ENCODE results near the gene IFNA21. TPM values are rescaled to one million over a fixed set of nuclear protein-coding genes. Genes with fewer than 3 reads are reported as not detected.
"Not testable (repeated sequence)": the region's sequence is repeated elsewhere in the genome, so short reads cannot be mapped to it uniquely, and the experiment has no call there.

The IFNA21 gene
- total RNA-seq (not detected), total RNA-seq (0 reads per million in 2 donors)

DNA sequence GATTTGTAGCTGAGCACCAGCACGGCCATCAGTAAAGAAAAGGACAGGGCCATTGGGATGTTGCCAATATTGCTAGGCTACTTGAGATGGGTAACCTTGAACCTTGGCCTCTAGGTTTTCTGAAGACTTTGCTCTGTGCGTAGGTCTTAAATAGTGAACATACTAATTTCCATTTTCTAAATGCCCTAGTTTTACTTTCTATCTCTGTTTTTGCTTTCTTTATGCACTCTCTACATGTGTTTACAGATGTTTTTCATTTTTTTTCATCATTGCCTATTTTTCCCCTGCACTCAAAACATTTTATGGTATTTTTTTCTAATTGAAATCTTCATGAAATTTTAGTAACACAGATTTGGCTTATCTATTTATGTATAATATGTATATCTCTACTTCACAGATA lies at the start of gene IFNA21:
IFNA21 (minus strand) TSS at position 101 of the 400 bp plus-strand sequence; CDS start at position 53, 48 bp downstream.
- not testable (repeated sequence) for H3K9me3 ChIP-seq (ENCODE audit: control insufficient read depth, low read length, poor library complexity, severe bottlenecking); H3K27me3 Mint-ChIP-seq; H3K4me1 Mint-ChIP-seq; ATAC-seq; H3K4me3 Mint-ChIP-seq; DNase-seq; H3K27ac Mint-ChIP-seq; H3K36me3 Mint-ChIP-seq (ENCODE audit: low read depth)

DNA sequence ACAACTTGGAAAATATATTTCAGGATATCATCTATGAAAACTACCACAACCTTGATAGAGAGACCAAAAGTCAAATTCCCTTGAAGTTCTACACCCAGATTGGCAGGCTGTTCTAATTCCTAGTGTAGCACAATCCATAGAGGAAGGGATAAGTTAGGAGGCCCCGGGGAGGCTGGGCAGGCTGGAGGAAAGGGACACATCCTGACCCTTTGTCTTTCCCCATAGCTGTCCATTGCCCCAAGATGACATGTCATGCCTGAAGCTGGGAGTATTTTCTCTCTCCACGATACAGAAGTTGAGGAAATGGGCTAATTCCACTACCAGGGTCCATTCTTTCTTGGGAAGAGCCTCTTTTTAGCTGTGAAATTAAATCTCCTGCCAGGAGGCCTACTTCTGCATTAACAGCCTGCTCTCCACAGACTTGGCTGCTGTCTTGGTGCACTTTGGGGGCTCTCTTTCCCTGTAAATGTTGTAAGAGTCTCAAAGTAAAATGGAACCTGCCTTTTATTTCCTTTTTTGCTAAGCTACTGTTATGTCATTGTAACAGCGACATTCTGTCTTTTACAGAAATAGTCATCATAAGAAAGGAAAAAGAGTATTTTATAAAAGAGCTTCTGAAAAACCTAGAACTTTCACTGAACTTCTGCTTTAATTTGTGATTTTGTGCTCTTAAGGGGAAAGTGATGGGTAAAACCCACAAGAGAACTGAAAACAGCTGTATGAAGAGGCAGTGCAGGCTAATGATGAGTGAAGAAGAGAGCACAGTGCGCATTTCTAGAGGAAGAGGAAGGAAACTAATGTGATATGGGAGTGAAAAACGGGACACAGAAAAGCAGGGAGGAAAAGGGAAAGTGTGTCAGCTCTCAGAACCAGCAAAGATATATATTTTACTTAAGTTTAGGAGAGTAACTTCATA lies 47.2 kb upstream of the IFNA21 start:
- H3K4me1 Mint-ChIP-seq; H3K9me3 ChIP-seq (ENCODE audit: control insufficient read depth, low read length, poor library complexity, severe bottlenecking); H3K4me3 Mint-ChIP-seq; H3K36me3 Mint-ChIP-seq (ENCODE audit: low read depth); H3K27ac Mint-ChIP-seq; DNase-seq: not testable (repeated sequence)
- ATAC-seq, result peak; percentile 42
- H3K27me3 Mint-ChIP-seq, result peaks cover 48% of the 10 kb centered on the region

DNA sequence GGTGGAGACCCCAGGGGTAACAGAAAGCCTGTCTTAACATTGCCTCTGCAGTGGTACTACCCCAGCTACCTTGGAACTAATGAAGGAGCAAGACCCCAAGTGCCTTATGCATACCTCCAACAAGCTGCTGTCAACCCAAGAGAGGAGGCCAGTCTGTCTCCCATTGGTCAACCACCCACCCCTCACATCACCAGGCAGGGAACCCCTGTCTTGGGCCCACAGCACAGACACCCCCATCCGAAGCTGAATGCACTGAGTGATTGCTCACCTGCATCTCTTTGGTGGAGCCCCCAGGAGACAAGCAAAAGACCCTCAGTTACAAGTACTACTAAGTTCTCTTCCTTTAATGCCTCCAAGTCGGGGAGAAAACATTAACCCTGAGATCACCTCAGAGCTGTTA lies 45.7 kb upstream of the IFNA21 start:
- H3K4me1 Mint-ChIP-seq; H3K4me3 Mint-ChIP-seq; H3K36me3 Mint-ChIP-seq (ENCODE audit: low read depth); H3K9me3 ChIP-seq (ENCODE audit: control insufficient read depth, low read length, poor library complexity, severe bottlenecking); ATAC-seq; DNase-seq; H3K27ac Mint-ChIP-seq: not testable (repeated sequence)
- H3K27me3 Mint-ChIP-seq, result peaks cover 43% of the 10 kb centered on the region

DNA sequence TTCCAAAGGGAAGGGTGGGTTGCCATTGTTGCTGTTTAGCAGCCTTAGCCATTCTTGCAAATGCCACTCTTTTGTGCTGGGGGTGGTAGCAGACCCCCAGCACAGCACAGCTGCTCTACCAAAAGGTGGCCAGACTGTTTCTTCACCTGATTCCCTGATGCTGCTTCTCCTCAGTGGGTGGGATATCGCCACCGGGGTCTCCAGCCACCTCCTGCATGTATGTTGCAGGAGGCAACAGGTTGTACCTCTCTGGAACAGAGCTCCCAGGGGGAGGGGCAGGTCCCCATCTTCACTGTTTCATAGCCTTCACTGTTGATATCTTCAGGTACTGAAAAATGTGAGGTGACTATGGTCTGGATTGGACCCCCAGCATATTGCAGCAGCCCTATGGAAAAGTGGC lies 44.3 kb upstream of the IFNA21 start:
- H3K27me3 Mint-ChIP-seq, result peaks cover 34% of the 10 kb centered on the region
- not testable (repeated sequence) for H3K27ac Mint-ChIP-seq; H3K4me3 Mint-ChIP-seq; H3K36me3 Mint-ChIP-seq (ENCODE audit: low read depth); H3K9me3 ChIP-seq (ENCODE audit: control insufficient read depth, low read length, poor library complexity, severe bottlenecking); DNase-seq; ATAC-seq; H3K4me1 Mint-ChIP-seq

DNA sequence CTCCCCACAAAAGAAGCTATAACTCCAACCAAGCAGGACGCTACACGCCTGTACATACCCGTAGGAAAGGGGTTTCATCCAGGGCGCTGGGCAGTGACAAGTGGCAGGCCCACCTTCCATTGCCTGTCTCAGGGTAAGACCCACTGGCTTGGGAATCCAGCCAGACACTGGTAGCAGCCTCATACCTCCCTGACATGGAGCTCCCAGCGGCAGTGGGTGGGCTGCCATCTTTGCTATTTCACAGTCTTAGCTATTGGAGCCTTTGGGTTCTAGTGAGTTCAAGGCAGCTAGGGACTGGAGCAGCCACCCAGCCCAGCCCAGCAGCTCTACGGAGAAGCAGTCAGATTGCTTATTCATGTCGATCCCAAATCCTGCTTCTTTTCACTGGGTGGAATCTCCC lies 43.9 kb upstream of the IFNA21 start:
- peaks cover 29% of the 10 kb centered on the region for H3K27me3 Mint-ChIP-seq
- DNase-seq (no peak), ATAC-seq (no peak)

DNA sequence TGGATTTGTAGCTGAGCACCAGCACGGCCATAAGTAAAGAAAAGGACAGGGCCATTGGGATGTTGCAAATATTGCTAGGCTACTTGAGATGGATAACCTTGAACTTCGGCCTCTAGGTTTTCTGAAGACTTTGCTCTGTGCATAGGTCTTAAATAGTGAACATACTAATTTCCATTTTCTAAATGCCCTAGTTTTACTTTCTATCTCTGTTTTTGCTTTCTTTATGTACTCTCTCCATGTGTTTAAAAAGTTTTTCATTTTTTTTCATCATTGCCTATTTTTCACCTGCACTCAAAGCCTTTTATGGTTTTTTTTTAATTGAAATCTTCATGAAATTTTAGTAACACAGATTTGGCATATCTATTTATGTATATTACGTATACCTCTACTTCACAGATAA lies 40.6 kb upstream of the IFNA21 start, which contains the start of gene IFNA10:
IFNA10 (minus strand) TSS at position 101 of the 400 bp plus-strand sequence; CDS start at position 55, 46 bp downstream.
- not testable (repeated sequence) for H3K36me3 Mint-ChIP-seq (ENCODE audit: low read depth); ATAC-seq; H3K4me3 Mint-ChIP-seq; H3K4me1 Mint-ChIP-seq; DNase-seq; H3K27ac Mint-ChIP-seq; H3K9me3 ChIP-seq (ENCODE audit: control insufficient read depth, low read length, poor library complexity, severe bottlenecking)
- H3K27me3 Mint-ChIP-seq, result peaks cover 27% of the 10 kb centered on the region

More for the DNA sequence above, 43.9 kb upstream of the IFNA21 start:
- Mint-ChIP-seq H3K36me3 (ENCODE audit: low read depth) (peaks cover 11% of the 10 kb centered on the region), H3K4me3 (no peak overlapping the region), H3K4me1 (peaks cover 3% of the 10 kb centered on the region), H3K27ac (no peak overlapping the region)
- H3K9me3 ChIP-seq (ENCODE audit: control insufficient read depth, low read length, poor library complexity, severe bottlenecking), result no peaks in the 10 kb centered on the region

DNA sequence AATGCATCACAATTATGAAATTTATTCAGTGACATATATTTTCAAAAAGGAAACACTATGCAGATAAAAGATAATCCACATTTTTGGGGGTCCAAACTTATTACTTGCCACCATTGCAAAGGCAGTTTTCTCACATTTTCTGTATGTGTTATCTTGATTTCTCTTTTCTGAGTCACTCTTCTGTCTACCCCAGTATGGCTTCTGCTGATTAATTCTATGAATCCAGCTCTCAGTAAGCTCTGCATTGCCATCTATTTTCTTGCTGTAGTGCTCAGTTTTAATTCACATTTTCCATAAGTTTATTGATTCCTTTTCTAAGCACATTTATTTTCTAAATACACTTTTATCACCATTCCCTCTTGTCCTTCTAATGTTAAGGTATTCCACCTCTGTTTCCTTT lies 38.7 kb upstream of the IFNA21 start:
- H3K4me1 Mint-ChIP-seq, result no peaks in the 10 kb centered on the region

DNA sequence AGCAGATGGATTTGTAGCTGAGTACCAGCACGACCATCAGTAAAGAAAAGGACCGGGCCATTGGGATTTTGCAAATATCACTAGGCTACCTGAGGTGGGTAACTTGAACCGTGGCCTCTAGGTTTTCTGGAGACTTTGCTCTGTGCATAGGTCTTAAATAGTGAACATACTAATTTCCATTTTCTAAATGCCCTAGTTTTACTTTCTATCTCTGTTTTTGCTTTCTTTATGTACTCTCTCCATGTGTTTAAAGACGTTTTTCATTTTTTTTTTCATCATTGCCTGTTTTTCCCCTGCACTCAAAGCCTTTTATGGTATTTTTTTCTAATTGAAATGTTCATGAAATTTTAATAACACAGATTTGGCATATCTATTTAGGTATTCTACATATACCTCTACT lies 35.6 kb upstream of the IFNA21 start, which contains the start of gene IFNA7:
IFNA7 (minus strand) TSS at position 101 of the 400 bp plus-strand sequence; CDS start at position 61, 40 bp downstream.
- H3K36me3 Mint-ChIP-seq (ENCODE audit: low read depth); ATAC-seq; DNase-seq; H3K27ac Mint-ChIP-seq; H3K4me1 Mint-ChIP-seq; H3K9me3 ChIP-seq (ENCODE audit: control insufficient read depth, low read length, poor library complexity, severe bottlenecking); H3K4me3 Mint-ChIP-seq: not testable (repeated sequence)
- H3K27me3 Mint-ChIP-seq, result peaks cover 29% of the 10 kb centered on the region

More for the DNA sequence above, 38.7 kb upstream of the IFNA21 start:
- H3K4me3 Mint-ChIP-seq, result no peak overlapping the region
- ATAC-seq, result no peak
- H3K27ac Mint-ChIP-seq, result no peak overlapping the region
- peaks cover 9% of the 10 kb centered on the region for H3K36me3 Mint-ChIP-seq (ENCODE audit: low read depth)
- H3K27me3 Mint-ChIP-seq, result peaks cover 33% of the 10 kb centered on the region
- no peaks in the 10 kb centered on the region for H3K9me3 ChIP-seq (ENCODE audit: control insufficient read depth, low read length, poor library complexity, severe bottlenecking)
- no peak for DNase-seq

DNA sequence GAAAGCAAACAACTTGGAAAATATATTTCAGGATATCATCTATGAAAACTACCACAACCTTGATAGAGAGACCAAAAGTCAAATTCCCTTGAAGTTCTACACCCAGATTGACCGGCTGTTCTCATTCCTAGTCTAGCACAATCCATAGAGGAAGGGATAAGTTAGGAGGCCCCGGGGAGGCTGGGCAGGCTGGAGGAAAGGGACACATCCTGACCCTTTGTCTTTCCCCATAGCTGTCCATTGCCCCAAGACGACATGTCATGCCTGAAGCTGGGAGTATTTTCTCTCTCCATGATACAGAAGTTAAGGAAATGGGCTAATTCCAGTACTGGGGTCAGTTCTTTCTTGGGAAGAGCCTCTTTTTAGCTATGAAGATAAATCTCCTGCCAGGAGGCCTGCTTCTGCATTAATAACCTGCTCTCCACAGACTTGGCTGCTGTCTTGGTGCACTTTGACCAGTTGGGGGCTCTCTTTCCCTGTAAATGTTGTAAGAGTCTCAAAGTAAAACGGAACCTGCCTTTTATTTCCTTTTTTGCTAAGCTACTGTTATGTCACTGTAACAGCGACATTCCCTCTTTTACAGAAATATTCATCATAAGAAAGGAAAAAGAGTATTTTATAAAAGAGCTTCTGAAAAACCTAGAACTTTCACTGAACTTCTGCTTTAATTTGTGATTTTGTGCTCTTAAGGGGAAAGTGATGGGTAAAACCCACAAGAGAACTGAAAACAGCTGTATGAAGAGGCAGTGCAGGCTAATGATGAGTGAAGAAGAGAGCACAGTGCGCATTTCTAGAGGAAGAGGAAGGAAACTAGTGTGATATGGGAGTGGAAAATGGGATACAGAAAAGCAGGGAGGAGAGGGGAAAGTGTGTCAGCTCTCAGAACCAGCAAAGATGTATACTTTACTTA lies 28.7 kb upstream of the IFNA21 start:
- H3K36me3 Mint-ChIP-seq (ENCODE audit: low read depth); DNase-seq; H3K4me1 Mint-ChIP-seq; H3K9me3 ChIP-seq (ENCODE audit: control insufficient read depth, low read length, poor library complexity, severe bottlenecking); H3K27ac Mint-ChIP-seq: not testable (repeated sequence)
- peak; percentile 93 for ATAC-seq
- peaks cover 17% of the 10 kb centered on the region for H3K27me3 Mint-ChIP-seq
- peak overlapping the region; percentile 60 for H3K4me3 Mint-ChIP-seq

DNA sequence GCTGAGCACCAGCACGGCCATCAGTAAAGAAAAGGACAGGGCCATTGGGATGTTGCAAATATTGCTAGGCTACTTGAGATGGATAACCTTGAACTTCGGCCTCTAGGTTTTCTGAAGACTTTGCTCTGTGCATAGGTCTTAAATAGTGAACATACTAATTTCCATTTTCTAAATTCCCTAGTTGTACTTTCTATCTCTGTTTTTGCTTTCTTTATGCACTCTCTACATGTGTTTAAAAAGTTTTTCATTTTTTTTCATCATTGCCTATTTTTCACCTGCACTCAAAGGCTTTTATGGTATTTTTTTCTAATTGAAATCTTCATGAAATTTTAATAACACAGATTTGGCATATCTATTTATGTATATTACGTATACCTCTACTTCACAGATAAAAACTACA lies 21.0 kb upstream of the IFNA21 start, which contains the start of gene IFNA4:
IFNA4 (minus strand) TSS at position 101 of the 400 bp plus-strand sequence; CDS start at position 45, 56 bp downstream.
- not testable (repeated sequence) for H3K27ac Mint-ChIP-seq; H3K4me3 Mint-ChIP-seq; H3K27me3 Mint-ChIP-seq; H3K36me3 Mint-ChIP-seq (ENCODE audit: low read depth); ATAC-seq; H3K9me3 ChIP-seq (ENCODE audit: control insufficient read depth, low read length, poor library complexity, severe bottlenecking); DNase-seq; H3K4me1 Mint-ChIP-seq

DNA sequence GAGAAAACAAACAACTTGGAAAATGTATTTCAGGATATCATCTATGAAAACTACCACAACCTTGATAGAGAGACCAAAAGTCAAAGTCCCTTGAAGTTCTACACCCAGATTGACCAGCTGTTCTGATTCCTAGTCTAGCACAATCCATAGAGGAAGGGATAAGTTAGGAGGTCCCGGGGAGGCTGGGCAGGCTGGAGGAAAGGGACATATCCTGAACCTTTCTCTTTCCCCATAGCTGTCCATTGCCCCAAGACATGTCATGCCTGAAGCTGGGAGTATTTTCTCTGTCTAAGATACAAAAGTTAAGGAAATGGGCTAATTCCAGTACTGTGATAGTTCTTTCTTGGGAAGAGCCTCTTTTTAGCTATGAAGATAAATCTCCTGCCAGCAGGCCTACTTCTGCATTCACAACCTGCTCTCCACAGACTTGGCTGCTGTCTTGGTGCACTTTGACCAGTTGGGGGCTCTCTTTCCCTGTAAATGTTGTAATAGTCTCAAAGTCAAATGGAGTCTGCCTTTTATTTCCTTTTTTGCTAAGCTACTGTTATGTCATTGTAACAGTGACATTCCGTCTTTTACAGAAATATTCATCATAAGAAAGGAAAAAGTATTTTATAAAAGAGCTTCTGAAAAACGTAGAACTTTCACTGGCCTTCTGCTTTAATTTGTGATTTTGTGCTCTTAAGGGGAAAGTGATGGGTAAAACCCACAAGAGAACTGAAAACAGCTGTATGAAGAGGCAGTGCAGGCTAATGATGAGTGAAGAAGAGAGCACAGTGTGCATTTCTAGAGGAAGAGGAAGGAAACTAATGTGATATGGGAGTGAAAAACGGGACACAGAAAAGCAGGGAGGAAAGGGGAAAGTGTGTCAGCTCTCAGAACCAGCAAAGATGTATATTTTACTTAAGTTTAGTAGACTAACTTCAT lies 16.6 kb upstream of the IFNA21 start:
- H3K36me3 Mint-ChIP-seq (ENCODE audit: low read depth); H3K9me3 ChIP-seq (ENCODE audit: control insufficient read depth, low read length, poor library complexity, severe bottlenecking); H3K27me3 Mint-ChIP-seq; H3K4me3 Mint-ChIP-seq; DNase-seq: not testable (repeated sequence)
- Mint-ChIP-seq H3K4me1 (peaks cover 11% of the 10 kb centered on the region), H3K27ac (peak overlapping the region; percentile 81)
- peak; percentile 87 for ATAC-seq

DNA sequence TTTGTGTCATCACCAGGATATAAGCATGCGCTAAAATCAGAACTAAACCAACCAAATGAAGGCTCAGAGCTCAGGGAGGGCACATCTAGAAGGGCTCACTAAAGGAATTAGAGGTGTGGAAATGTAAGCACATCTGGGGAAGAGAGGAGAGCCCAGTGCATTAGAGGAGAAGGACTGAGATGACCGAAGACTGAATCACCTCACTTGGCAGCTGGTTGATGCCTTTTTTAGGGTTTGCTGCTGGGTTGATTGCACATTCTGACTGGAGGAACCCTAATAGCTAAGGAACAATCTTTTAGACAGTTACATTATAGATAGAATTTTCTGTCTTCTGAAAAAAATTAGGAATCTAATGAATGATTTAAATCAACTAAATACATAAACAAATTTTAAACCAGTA lies 8.2 kb upstream of the IFNA21 start:
- ATAC-seq, result no peak
- peaks cover 2% of the 10 kb centered on the region for H3K36me3 Mint-ChIP-seq (ENCODE audit: low read depth)

More for the DNA sequence above, 8.2 kb upstream of the IFNA21 start:
- no peak overlapping the region for H3K27ac Mint-ChIP-seq
- H3K9me3 ChIP-seq (ENCODE audit: control insufficient read depth, low read length, poor library complexity, severe bottlenecking), result no peaks in the 10 kb centered on the region
- peaks cover 7% of the 10 kb centered on the region for H3K27me3 Mint-ChIP-seq
- no peak for DNase-seq
- no peaks in the 10 kb centered on the region for H3K4me1 Mint-ChIP-seq
- no peak overlapping the region for H3K4me3 Mint-ChIP-seq
